Mammary epithelial cell (primary cell): ENCODE data around the gene C11orf42.

Experiments used
- EZH2 ChIP-seq: IDR thresholded peaks from 2 replicates; pipeline ENCODE4 v1.6.1; 2012; ENCODE audit warnings: low read length, inconsistent platforms, borderline replicate concordance
- TF ChIP-seq, protein P1 (sequence below), 2 donors: IDR thresholded peaks in 1 of 2; conservative IDR thresholded peaks in 1 of 2; 2 replicates each; pipeline ENCODE4 v1.5.1; 2011 to 2012; ENCODE audit warnings: inconsistent platforms in 2 of 2, low read length in 2 of 2, mild to moderate bottlenecking in 2 of 2, control low read depth in 1 of 2, low read depth in 1 of 2; ENCODE audit not compliant: insufficient read depth in 1 of 2; ENCODE audit errors: extremely low read depth in 1 of 2

DNA sequence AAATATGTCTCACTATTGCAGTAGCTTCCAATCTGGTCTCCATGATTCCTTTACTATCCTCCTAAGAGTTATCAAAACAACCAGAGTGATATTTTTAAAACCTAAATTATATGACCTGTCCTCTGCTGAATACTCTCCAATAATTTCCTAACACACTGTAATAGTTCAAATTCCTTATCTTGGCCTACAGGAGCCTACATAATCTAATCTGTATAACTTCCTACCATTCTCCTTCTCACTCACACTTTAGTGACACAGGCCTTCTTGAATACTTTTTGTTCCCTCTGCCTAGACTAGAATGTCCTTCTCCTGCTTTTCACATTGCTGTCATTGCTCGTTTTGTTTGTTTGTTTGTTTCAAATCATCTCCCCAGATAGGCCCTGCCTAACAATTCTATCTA, 19.7 kb downstream of the C11orf42 start:
- TF ChIP-seq, protein P1, sequence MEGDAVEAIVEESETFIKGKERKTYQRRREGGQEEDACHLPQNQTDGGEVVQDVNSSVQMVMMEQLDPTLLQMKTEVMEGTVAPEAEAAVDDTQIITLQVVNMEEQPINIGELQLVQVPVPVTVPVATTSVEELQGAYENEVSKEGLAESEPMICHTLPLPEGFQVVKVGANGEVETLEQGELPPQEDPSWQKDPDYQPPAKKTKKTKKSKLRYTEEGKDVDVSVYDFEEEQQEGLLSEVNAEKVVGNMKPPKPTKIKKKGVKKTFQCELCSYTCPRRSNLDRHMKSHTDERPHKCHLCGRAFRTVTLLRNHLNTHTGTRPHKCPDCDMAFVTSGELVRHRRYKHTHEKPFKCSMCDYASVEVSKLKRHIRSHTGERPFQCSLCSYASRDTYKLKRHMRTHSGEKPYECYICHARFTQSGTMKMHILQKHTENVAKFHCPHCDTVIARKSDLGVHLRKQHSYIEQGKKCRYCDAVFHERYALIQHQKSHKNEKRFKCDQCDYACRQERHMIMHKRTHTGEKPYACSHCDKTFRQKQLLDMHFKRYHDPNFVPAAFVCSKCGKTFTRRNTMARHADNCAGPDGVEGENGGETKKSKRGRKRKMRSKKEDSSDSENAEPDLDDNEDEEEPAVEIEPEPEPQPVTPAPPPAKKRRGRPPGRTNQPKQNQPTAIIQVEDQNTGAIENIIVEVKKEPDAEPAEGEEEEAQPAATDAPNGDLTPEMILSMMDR (conservative IDR thresholded peaks at IDR 0.05 in 1 of 2, IDR thresholded peaks at IDR 0.05 in 1 of 2; ENCODE audit: extremely low read depth in 1 of 2, insufficient read depth in 1 of 2, low read depth in 1 of 2, low read length in 2 of 2): no peak
- no peak for TF ChIP-seq EZH2
